Transverse colon (tissue), 3 donors: ENCODE data around the gene SMG6.

Source experiments
- EP300 ChIP-seq: sonication (generic); formaldehyde crosslinking; IDR thresholded peaks from one replicate; pipeline ENCODE4 v1.6.1; 2017; ENCODE audit warnings: antibody characterized with exemption, low read depth
- POLR2A ChIP-seq: fragments of 450-650 bp; IDR thresholded peaks from one replicate; pipeline ENCODE4 v1.6.1; 2016; ENCODE audit warnings: antibody characterized with exemption, mild to moderate bottlenecking, moderate library complexity
- POLR2AphosphoS5 ChIP-seq, 3 donors: sonication (generic); formaldehyde crosslinking; IDR thresholded peaks; one replicate each; pipeline ENCODE4 v1.6.1; 2016; ENCODE audit warnings: antibody characterized with exemption in 3 of 3

DNA sequence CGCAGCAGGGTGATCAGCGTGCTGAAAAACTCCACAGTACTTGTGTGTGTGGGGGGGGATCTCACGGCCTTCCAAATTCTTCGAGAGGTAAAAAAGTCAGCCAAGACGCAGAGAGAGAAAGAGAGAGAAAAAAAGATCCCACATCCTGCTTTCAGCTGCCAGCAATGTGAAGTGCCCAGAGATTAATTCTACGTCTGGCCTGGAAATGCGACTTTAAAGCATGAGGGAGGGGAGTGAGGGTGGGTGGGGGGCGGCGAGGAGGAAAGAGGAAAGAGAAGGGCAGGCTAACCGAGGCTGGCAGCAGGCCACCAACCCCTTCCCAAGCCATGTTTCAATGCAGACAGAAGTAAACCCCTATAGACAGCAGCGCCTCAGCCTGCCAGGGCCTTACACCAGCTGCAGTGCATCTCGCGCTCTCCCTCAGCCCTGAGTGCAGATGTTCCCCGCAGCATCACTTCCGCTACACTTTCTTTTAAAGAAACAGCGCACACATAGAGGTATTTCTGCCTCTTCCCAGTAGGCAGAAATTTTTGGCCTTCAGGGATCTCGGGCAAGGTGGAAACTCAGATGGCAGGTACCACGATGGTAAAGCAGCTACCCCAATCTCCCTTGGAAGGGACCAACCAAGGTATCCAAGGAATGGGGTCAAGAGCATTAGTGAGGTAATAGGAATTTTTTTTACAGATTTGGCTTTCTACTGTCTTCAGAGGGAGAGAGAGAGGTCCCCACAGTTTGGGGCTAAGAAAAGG lies 87.8 kb downstream of the SMG6 start:
- peak; percentile 49 for TF ChIP-seq POLR2A
- peak; percentile 64 to 77 (median 64) for TF ChIP-seq POLR2AphosphoS5 (IDR thresholded peaks at IDR 0.05)
- no peak for TF ChIP-seq EP300
